HEK293T (cell line): ENCODE results near the gene FUT3.

Source experiments
- BHLHE40 ChIP-seq: fragments of 450-650 bp; IDR thresholded peaks from 2 replicates; pipeline ENCODE4 v1.6.1; 2016; ENCODE audit warnings: mild to moderate bottlenecking, moderate library complexity, borderline replicate concordance
- FOXM1 ChIP-seq: fragments of 450-650 bp; IDR thresholded peaks from 2 replicates; pipeline ENCODE4 v1.6.1; 2017; ENCODE audit warnings: mild to moderate bottlenecking, borderline replicate concordance
- NFRKB ChIP-seq: fragments of 450-650 bp; IDR thresholded peaks from 2 replicates; pipeline ENCODE4 v1.6.1; 2016; ENCODE audit warnings: mild to moderate bottlenecking, moderate library complexity
- SP1 ChIP-seq: fragments of 450-650 bp; IDR thresholded peaks from 2 replicates; pipeline ENCODE4 v1.6.1; 2017
- TARDBP ChIP-seq: fragments of 450-650 bp; IDR thresholded peaks from 2 replicates; pipeline ENCODE4 v1.6.1; 2016

DNA sequence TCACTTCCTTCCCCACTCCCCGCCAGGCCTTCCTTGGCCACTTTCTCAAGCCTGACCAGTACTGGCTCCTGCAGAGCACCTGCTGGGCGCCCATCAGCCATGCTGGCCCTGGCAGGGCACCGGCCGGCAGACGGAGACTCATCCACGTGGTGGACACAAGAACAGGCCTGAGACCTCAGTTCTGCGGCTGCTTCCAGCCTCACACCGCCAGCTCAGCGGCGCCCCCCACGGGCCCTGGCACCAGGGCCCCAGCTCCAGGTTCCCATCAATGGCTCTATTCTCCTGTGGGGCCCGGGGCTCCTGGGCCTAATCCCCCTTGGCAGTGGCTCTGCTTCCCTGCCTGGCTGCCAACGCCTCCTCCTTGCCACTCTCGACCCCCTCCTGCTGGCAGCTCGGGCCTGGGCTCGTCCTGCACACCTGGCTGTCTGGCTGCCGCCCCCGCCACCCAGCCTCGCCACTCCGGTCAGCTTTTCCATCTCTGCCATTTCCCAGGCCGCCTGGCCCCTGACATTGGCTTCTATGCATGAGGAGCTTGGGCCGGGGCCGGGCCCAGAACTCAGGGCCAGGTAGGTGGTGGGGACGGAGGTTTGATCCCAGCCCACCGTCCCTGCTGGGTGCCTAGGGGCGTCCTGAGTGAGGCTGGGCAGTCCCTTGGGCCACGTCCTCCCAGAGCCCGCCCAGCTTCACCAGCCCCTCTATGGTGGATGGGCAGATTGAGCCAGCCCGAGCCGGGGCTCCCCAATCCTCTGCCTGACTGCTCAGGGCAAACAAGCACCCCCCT is 46.1 kb upstream of the FUT3 start:
- TF ChIP-seq SP1 (no peak), TARDBP (no peak), NFRKB (no peak), FOXM1 (no peak), BHLHE40 (no peak)
